HG02610 (cell line): Measurements from ENCODE around the gene PHF21B.

Source experiments
- ATAC-seq: cut with Tn5 transposase; IDR thresholded peaks from one replicate; pipeline ENCODE4 v1.9.1; 2021; ENCODE audit warnings: mild to moderate bottlenecking, moderate library complexity; ENCODE audit not compliant: unreplicated experiment

Gene PHF21B

DNA sequence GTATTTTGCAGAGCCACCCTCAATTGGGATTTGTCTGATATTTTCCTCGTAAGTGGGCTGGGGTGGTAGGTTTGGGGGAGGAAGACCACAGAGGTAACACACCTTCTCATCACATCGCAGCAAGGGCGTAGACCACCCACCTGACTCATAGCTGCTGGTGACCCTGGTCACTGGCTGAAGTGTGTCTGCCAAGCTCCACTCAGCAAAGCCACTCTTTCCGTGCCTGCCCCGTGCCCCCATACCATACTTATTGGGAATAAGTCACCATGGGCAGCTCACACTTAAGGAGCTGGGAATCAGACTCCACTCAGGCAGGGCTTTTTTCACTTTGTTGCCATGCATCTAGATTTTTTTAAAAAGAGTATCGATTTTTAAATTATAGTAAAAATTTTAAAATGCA is 111.6 kb downstream of the PHF21B start:
- no peak for ATAC-seq

DNA sequence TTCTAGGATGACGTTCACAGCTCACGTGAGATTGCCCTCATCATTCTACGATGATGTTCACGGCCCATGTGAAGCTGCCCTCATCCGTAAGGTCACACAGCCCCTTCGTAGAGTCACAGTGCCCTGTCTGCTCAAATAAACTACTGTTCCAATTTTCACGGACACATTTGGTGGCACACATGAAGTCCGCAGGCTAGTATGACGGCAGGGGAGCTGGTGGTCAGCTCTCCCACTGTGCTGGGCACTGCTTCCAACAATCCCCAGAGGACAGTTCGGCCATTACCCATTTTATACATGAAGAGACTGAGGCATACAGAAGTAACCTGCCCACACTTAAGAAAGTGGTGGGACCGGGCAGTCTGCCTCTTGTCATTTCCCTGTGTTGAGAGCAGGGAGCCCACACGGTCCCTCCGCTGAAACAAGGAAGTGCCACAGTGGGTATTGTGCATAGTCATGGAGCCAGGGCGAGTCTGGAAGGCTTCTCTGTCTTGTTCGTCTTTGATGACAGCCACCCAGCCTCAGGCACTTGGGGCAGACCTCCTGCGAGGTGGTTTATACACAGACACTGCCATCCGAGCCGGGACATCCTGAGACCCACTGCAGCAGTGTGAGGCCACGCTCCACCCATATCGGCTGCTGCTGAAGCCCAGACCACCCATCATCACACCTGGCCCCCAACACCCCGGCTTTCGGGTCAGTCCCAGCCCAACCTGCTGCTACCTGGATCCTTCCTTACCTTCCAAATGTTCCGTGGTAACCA is 114.3 kb downstream of the PHF21B start:
- ATAC-seq: no peak

- no peak for ATAC-seq
Measured at GRCh38 chr22:44894782-44895181, 115.0 kb downstream of the PHF21B start.

- ATAC-seq: no peak
Measured at GRCh38 chr22:44894321-44894720, 115.5 kb downstream of the PHF21B start.

DNA sequence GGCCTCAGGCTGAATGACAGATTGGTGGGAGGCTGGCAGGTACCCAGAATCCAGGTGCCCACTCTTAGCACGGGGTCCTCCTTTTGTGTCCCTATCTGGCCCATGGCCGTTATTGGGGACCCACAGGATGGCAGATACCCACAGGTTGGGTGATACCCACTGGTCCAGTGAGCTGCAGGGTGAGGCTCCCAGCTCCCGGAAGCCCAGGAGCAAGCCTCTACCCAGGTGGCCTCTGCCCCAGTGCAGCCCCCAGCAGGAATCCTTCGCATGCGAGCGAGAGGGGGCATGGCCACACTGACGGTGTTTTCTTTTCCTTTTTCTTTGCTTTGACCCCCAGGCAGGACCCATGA is 116.1 kb downstream of the PHF21B start:
- ATAC-seq: no peak

GRCh38 chr22:44892803-44893730 is 116.7 kb downstream of the PHF21B start:
- ATAC-seq: no peak

DNA sequence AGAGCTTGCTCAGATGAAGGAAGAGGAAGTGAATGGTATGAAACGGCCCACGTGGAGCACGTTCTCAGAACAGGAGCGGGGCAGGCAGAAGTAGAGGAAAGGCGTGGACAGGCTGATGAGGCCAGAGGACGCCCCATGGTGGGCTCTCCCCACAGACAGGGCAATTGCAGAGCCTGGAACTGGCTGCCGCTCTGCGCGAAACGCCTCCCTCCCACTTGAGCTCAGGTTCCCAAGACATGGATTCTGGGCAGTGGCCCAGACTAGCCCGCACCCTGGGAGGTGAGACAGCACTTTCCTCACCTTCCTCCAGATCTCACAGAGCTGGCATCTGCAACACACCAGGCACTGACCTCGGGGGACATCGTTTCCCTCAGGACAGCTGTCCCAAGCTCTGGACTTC is 117.6 kb downstream of the PHF21B start:
- ATAC-seq: no peak

DNA sequence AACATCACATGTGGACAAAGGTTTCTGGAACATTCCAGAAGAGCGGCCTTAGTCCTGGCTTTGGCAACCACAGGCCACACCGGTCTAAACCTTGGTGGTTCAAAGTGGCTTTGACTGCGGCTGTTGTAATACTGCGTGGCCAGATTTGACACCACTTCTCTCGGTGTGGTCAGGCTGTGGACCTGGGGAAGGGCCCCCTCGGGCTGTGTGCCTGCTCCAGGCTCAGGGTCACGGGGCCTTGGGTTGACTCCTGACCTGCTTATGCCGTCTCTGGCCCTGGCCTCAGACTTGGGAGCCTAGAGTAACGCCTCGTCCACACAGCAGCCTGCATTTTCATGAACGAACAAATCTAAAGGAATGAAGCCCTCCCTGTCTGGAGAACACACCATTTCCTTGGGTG is 118.0 kb downstream of the PHF21B start:
- no peak for ATAC-seq

- no peak for ATAC-seq
Measured at GRCh38 chr22:44891293-44891747, 118.5 kb downstream of the PHF21B start.

GRCh38 chr22:44890416-44891292 is 119.2 kb downstream of the PHF21B start:
- ATAC-seq: no peak

- no peak for ATAC-seq
Measured at GRCh38 chr22:44889255-44889878, 120.4 kb downstream of the PHF21B start.

- ATAC-seq: no peak
Measured at GRCh38 chr22:44888491-44889254, 121.1 kb downstream of the PHF21B start.

DNA sequence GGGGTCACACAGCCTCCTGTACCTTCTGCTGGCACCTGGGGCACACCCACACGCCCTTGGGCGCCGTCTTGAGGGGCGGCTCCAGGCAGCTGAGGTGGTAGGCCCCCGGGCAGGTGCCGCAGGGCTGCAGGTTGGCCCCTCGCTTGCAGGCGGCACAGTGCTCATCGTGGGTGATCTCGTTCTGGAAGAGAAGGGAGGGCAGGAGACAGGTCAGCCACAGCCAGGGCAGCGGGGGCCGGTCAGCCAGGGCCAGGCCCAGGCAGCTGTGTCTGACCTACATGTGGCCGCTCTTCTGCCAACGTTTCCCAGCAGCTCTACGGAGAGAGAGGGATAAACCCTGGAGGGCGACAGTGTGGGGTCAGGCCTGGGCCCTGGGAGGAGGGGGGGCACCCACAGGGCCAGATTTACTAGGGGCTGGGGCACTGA is 121.9 kb downstream of the PHF21B start:
- ATAC-seq: no peak

DNA sequence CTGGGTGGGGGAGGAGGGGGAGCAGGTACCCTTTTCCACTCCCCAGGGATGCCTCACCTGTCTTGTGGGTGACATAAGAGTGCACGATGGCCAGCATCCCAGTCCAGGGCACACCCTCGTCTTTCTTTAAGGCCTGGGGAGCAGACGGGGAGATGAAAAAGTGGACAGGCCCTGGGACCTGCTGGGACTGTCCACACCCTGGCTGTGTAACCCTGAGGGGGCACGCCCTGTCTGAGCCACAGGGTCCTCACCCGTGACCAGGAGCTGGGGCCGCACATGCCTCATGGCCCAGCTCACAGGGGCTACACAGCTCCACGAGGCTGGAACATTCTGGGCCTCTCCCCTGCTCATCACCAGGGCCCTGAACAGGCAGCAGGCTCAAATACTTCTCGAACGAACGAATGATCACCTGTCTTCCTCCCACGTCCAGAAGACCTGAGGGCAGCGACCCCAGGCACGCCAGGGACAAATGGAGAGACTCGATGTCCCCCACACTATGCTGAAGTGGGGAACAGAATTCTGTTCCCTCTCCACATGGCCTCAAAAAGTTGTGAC is 123.9 kb downstream of the PHF21B start:
- no peak for ATAC-seq

GRCh38 chr22:44884968-44885805 is 124.6 kb downstream of the PHF21B start:
- ATAC-seq: no peak

DNA sequence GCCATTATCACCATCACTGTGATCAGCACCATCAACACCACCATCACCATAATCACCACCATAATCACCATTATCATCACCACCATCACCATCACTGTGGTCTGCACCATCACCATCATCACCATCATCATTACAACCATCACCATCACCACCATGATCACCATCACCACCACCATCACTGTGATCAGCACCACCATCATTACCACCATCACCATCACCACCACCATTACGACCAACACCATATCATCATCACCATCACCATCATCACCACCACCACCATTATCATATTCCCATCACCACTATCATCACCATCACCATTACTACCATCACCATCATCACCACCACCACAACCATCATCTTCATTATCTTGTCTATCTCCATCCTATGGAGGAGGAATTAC is 125.2 kb downstream of the PHF21B start:
- no peak for ATAC-seq

- no peak for ATAC-seq
Measured at GRCh38 chr22:44883011-44883421, 126.8 kb downstream of the PHF21B start.

GRCh38 chr22:44882226-44882905 is 127.4 kb downstream of the PHF21B start:
- no peak for ATAC-seq
